Smooth muscle cell of the brain vasculature (primary cell): Measurements from ENCODE around the gene COX6B1.
A peak's percentile ranks its signal among the peaks of the same experiment; 100 is the strongest.
"Not testable (repeated sequence)": the region's sequence is repeated elsewhere in the genome, so short reads cannot be mapped to it uniquely, and the experiment has no call there.

Experiments used
- DNase-seq: peaks from one replicate; pipeline ENCODE4 v3.0.0-alpha.2; 2012; ENCODE audit warnings: low read depth, low spot score

COX6B1 gene

DNA sequence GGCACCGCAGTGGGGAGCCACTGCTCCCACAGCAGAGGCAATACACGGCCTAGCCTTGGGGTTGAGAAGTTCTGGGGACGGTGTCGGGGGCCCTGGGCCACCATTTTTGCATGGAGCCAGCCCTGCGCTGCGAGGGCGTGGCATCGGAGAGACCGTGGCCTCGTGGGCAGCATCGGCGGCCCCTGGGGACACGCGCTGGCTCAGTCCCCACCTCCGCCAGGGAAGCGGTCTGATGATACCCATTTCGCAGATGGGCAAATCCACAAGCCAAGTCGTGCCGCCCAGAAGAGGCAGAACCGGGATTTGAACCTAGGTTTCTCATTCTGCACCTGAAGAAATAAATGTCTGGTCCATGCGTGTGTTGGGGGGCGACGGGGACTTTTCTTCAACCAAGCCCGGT, 17.0 kb downstream of the COX6B1 start:
- DNase-seq, result no peak

- no peak for DNase-seq
Measured at GRCh38 chr19:35665604-35666003, 17.5 kb downstream of the COX6B1 start.

DNA sequence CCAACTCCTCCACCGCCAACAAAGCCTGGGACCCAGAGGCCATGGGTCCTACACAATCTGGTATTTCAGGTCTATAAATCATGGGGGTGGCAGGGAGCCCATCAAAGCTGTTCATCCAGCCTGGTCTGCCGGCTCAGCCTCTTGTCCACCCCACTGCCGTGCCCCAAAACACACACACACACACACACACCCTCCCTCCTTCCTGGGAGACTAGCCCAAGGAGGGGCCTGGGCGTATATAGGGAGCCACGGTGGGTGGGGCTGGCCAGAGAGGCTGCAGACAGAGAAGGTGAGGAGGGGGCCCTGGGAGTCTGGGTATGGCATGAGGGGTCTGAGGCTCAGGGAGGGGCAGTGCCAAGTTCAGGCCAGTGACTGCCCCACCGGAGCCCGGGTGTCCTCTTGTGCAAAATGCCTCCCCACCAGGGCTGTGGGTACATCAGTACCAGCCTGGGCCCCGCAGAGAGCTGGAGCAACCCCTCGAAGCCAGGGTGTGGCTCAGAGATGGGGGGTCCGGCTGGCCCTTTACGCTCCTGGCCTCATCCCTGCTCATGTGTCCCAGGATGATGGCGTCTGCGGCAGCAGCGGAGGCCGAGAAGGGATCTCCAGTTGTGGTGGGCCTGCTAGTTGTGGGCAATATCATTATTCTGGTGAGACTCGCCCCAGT, 18.3 kb downstream of the COX6B1 start, which contains the start of gene UPK1A:
Gene UPK1A, plus strand, starts transcription at position 267 of the 663 bp plus-strand sequence. Its CDS starts 296 bp downstream, at position 563.
- DNase-seq, result no peak

- no peak for DNase-seq
Measured at GRCh38 chr19:35669566-35669965, 21.4 kb downstream of the COX6B1 start.

DNA sequence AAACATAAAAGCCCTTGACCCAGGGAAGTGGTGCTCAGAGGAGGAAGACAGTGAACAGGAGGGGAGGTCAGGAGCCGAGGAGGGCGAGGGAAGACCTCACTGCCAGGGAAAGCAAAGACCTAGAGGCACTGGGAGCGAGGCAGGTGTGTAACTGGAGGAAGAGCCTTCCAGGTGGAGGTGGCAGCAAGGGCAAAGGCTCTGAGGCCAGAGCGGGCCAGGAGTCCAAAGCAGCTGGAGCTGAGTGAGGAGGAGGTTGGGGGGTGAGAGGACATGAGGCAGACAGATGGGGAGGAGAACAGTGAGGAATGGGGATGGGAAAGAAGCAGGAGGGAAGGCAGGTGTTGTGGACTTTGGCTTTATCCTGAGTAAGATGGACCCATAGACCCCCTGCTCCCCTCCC, 21.9 kb downstream of the COX6B1 start:
- no peak for DNase-seq

- DNase-seq, result no peak
Measured at GRCh38 chr19:35670686-35671085, 22.6 kb downstream of the COX6B1 start.

- DNase-seq, result no peak
Measured at GRCh38 chr19:35671818-35672217, 23.7 kb downstream of the COX6B1 start.

DNA sequence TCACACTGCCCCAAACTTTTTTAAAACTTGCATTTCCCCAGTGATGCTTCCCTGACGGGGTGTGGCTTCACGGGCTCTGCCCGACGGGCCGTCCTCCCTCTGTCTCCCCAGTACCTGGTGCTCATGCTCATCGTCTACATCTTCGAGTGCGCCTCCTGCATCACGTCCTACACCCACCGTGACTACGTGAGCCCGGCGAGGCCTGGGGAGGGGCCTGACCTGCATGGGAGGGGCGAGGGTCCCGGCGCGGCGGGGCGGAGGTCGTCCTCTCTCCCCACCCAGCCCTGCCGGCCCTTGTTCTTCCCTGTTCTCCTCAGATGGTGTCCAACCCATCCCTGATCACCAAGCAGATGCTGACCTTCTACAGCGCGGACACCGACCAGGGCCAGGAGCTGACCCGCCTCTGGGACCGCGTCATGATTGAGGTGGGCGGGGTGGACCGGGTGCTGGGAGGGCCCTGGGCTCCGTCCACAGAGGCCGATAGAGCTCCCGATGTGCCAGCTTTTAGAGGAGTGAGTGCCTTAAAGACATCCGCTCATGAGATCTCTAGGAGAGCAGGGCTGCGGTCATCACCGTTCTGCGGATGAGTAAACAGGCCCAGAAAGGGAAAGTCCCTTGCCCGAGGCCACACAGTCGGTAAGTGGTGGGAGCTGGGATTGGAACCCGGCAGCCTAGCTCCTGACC, 25.1 kb downstream of the COX6B1 start:
- DNase-seq, result no peak

DNA sequence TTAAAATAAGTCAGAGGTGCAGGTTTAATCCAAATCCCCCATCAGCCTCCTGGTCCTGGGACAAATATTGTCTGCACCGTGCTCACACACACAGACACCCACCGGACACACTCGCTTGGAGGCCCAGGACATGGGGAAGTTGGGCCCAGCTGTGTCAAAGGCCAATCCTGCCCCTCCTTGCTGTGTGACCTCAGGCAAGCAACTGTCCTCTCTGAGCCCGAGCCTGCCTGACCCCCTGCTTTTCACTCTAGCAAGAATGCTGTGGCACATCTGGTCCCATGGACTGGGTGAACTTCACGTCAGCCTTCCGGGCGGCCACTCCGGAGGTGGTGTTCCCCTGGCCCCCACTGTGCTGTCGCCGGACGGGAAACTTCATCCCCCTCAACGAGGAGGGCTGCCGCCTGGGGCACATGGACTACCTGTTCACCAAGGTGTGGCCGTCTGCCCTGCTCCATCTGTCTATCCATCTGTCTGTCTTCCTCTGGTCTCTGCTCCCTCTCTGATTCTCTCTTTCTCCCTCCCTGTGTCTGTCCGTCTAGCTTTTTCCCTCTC, 27.5 kb downstream of the COX6B1 start:
- DNase-seq, result no peak

- DNase-seq, result no peak
Measured at GRCh38 chr19:35689836-35690235, 41.7 kb downstream of the COX6B1 start.

- DNase-seq, result not testable (repeated sequence)
Measured at GRCh38 chr19:35691106-35691505, 43.0 kb downstream of the COX6B1 start.

GRCh38 chr19:35692010-35692409, 43.9 kb downstream of the COX6B1 start:
- no peak for DNase-seq

GRCh38 chr19:35693422-35693821, 45.3 kb downstream of the COX6B1 start:
- DNase-seq, result no peak

- DNase-seq, result peak; percentile 24
Measured at GRCh38 chr19:35693835-35694599, 45.9 kb downstream of the COX6B1 start.

- DNase-seq, result no peak
Measured at GRCh38 chr19:35695895-35696422, 47.8 kb downstream of the COX6B1 start.

DNA sequence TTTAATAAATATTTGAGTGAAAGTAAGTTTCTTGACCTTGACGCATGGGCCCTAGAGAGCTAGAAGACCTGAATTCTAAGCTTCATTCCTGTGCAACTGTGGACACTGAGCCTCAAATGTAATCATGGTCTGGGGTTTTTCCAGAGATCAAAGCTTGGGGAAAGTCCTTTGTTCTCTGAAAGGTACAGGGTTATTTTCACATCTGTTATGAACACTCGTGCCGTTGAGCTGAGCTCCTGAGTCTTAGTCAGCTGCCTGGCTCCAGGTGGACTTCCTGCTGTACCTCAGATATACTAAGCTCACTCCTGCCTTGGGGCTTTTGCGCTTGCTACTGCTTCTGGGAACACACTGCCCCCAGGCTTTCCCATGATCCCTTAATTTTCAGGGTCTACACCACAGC, 48.7 kb downstream of the COX6B1 start:
- DNase-seq, result no peak

DNA sequence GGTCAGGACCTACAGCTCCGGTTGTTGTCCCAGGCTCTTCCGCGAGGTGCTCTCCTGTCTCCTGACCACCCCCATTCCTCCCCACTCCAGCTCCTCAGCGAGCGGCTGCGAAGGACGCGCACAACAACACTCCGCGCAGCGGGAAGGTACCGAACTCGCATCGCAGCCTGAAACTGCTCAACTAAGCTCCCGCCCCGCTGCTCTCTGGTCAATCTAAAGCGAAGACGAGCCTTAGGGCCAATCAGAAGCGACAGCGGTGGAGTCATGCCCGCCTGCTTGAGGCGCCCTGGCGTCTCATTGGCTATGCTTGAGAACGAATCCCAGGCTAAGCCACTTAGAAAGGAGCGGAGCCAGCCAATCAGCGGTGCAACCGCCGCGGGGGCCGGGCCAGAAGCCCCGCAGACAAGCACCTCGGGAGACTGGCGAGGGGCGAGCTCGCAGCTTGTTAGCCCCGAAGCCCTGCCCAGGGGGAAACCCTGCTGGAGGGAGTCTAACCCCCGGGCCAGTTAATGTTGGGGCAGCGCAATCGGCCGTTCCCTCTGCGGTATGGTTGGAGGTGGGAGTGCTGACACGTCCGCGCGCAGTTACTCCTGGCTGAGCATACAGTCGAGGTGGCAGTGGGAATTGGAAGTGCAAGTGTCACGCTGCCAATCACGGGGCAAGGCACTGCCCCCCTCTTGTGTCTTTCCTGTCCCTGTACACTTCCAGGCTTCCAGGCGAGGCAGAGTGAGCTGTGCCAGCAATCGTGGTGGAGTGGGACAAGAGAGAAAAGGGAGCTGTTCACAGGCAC, 54.3 kb downstream of the COX6B1 start:
- DNase-seq, result peak; percentile 94

DNA sequence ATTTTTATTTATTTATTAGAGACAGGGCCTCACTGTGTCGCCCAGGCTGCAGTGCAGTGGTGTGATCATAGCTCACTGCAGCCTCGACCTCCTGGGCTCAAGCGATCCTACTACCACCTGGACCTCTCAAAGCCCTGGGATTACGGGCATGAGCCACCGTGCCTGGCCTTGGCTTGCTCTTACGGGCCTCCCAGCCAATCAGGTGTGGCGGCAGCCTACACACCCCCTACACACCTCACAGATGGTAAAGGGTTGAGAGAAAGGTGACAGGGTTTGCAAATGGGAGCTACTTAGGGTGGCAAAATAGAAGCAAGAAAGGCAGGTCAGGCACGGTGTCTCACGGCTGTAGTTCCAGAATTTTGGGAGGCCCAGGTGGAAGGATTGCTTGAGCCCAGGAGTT, 55.2 kb downstream of the COX6B1 start:
- DNase-seq, result no peak

- no peak for DNase-seq
Measured at GRCh38 chr19:35704218-35704617, 56.1 kb downstream of the COX6B1 start, which contains the start of gene ZBTB32. TSS of gene ZBTB32 (plus strand) at chr19:35704558. CDS start at chr19:35714627, 10,069 bp downstream.
